ENCODE results near the gene DNMT3A. TPM values are rescaled to one million over a fixed set of nuclear protein-coding genes. Genes with fewer than 3 reads are reported as not detected.

The DNMT3A gene
- total and polyA plus RNA-seq, 2 experiments from 2014 or later: 2.5 to 18.4 TPM

- Histone ChIP-seq H3K9me3 (ENCODE audit: low read depth) (no peaks in the 10 kb centered on the region), H3K27ac (no peak overlapping the region), H3K36me3 (ENCODE audit: low read depth) (no peaks in the 10 kb centered on the region), H4K20me1 (ENCODE audit: insufficient read depth) (no peaks in the 10 kb centered on the region), H2AFZ (no peak overlapping the region), H3F3A (ENCODE audit: insufficient read depth) (no peaks in the 10 kb centered on the region), H3K9me2 (ENCODE audit: insufficient read depth) (no peaks in the 10 kb centered on the region), H3K79me2 (ENCODE audit: insufficient read depth) (no peaks in the 10 kb centered on the region), H3K9ac (no peak overlapping the region), H3K27me3 (replicated peaks; ENCODE audit: insufficient read depth) (no peaks in the 10 kb centered on the region), H3K4me3 (no peak overlapping the region), H3K4me2 (ENCODE audit: unreplicated experiment) (no peak overlapping the region), H3K4me1 (ENCODE audit: insufficient read depth) (peaks cover 3% of the 10 kb centered on the region; the same call in 1 of the 2 replicates)
- 55 to 58% methylated on average over 12 of the region's 12 CpGs for WGBS, 2 experiments (ENCODE audit: low coverage in 1 of 2, low lambda C conversion rate in 2 of 2, missing lambda C conversion rate in 2 of 2)
- no peak for DNase-seq
- in situ Hi-C loops (cut with MboI): no loop called here
- TF ChIP-seq EZH2phosphoT487 (IDR thresholded peaks at IDR 0.05; ENCODE audit: insufficient read depth, low read depth) (no peak), EZH2 (IDR thresholded peaks at IDR 0.05; ENCODE audit: insufficient read depth, poor library complexity, severe bottlenecking) (no peak)
Observed at GRCh38 chr2:25380586-25381375, 39.1 kb upstream of the DNMT3A start.

GRCh38 chr2:25380023-25380422 is 38.3 kb upstream of the DNMT3A start:
- Histone ChIP-seq H3K9me2 (ENCODE audit: insufficient read depth) (no peaks in the 10 kb centered on the region), H2AFZ (no peak overlapping the region), H3K9ac (no peak overlapping the region), H3K27me3 (replicated peaks; ENCODE audit: insufficient read depth) (no peaks in the 10 kb centered on the region), H4K20me1 (ENCODE audit: insufficient read depth) (no peaks in the 10 kb centered on the region), H3K36me3 (ENCODE audit: low read depth) (no peaks in the 10 kb centered on the region), H3K4me1 (ENCODE audit: insufficient read depth) (peaks cover 3% of the 10 kb centered on the region; the same call in 1 of the 2 replicates), H3K9me3 (ENCODE audit: low read depth) (no peaks in the 10 kb centered on the region), H3K4me3 (no peak overlapping the region), H3F3A (ENCODE audit: insufficient read depth) (no peaks in the 10 kb centered on the region), H3K79me2 (ENCODE audit: insufficient read depth) (no peaks in the 10 kb centered on the region), H3K27ac (no peak overlapping the region), H3K4me2 (ENCODE audit: unreplicated experiment) (no peak overlapping the region)
- DNase-seq: no peak
- no peak for TF ChIP-seq EZH2 (IDR thresholded peaks at IDR 0.05; ENCODE audit: insufficient read depth, poor library complexity, severe bottlenecking)
- no peak for TF ChIP-seq EZH2phosphoT487 (IDR thresholded peaks at IDR 0.05; ENCODE audit: insufficient read depth, low read depth)
- in situ Hi-C loops (cut with MboI): no loop called here
- WGBS, 2 experiments (ENCODE audit: low coverage in 1 of 2, low lambda C conversion rate in 2 of 2, missing lambda C conversion rate in 2 of 2): 74 to 85% methylated on average over 5 of the region's 5 CpGs

GRCh38 chr2:25379535-25379934 is 37.8 kb upstream of the DNMT3A start:
- no peaks in the 10 kb centered on the region for H4K20me1 ChIP-seq (ENCODE audit: insufficient read depth)
- H3K9ac ChIP-seq: no peak overlapping the region
- no peaks in the 10 kb centered on the region for H3K27me3 ChIP-seq (replicated peaks; ENCODE audit: insufficient read depth)
- peaks cover 3% of the 10 kb centered on the region; the same call in 1 of the 2 replicates for H3K4me1 ChIP-seq (ENCODE audit: insufficient read depth)
- no peak overlapping the region for H3K27ac ChIP-seq
- no peak for DNase-seq
- TF ChIP-seq EZH2 (IDR thresholded peaks at IDR 0.05; ENCODE audit: insufficient read depth, poor library complexity, severe bottlenecking) (no peak), EZH2phosphoT487 (IDR thresholded peaks at IDR 0.05; ENCODE audit: insufficient read depth, low read depth) (no peak)
- H3K4me3 ChIP-seq: no peak overlapping the region
- in situ Hi-C loops (cut with MboI): no loop called here
- no peak overlapping the region for H2AFZ ChIP-seq
- no peaks in the 10 kb centered on the region for H3F3A ChIP-seq (ENCODE audit: insufficient read depth)
- 85 to 94% methylated on average over 6 of the region's 6 CpGs for WGBS, 2 experiments (ENCODE audit: low coverage in 1 of 2, low lambda C conversion rate in 2 of 2, missing lambda C conversion rate in 2 of 2)
- no peaks in the 10 kb centered on the region for H3K9me3 ChIP-seq (ENCODE audit: low read depth)
- no peaks in the 10 kb centered on the region for H3K36me3 ChIP-seq (ENCODE audit: low read depth)
- no peaks in the 10 kb centered on the region for H3K79me2 ChIP-seq (ENCODE audit: insufficient read depth)
- H3K4me2 ChIP-seq (ENCODE audit: unreplicated experiment): no peak overlapping the region
- no peaks in the 10 kb centered on the region for H3K9me2 ChIP-seq (ENCODE audit: insufficient read depth)

- Histone ChIP-seq H3K4me1 (ENCODE audit: insufficient read depth) (peaks cover 3% of the 10 kb centered on the region; the same call in 1 of the 2 replicates), H3K4me2 (ENCODE audit: unreplicated experiment) (no peak overlapping the region), H3K4me3 (no peak overlapping the region), H3F3A (ENCODE audit: insufficient read depth) (no peaks in the 10 kb centered on the region), H3K27ac (no peak overlapping the region), H2AFZ (no peak overlapping the region), H3K36me3 (ENCODE audit: low read depth) (no peaks in the 10 kb centered on the region), H3K79me2 (ENCODE audit: insufficient read depth) (no peaks in the 10 kb centered on the region), H3K27me3 (replicated peaks; ENCODE audit: insufficient read depth) (no peaks in the 10 kb centered on the region), H3K9me2 (ENCODE audit: insufficient read depth) (no peaks in the 10 kb centered on the region), H3K9me3 (ENCODE audit: low read depth) (no peaks in the 10 kb centered on the region), H4K20me1 (ENCODE audit: insufficient read depth) (no peaks in the 10 kb centered on the region), H3K9ac (no peak overlapping the region)
- in situ Hi-C loops (cut with MboI): no loop called here
- 79 to 85% methylated on average over 10 of the region's 10 CpGs for WGBS, 2 experiments (ENCODE audit: low coverage in 1 of 2, low lambda C conversion rate in 2 of 2, missing lambda C conversion rate in 2 of 2)
- peak; percentile 29 for DNase-seq
- TF ChIP-seq EZH2 (IDR thresholded peaks at IDR 0.05; ENCODE audit: insufficient read depth, poor library complexity, severe bottlenecking) (no peak), EZH2phosphoT487 (IDR thresholded peaks at IDR 0.05; ENCODE audit: insufficient read depth, low read depth) (no peak)
Observed at GRCh38 chr2:25378731-25379490, 37.2 kb upstream of the DNMT3A start.
